Measurements from ENCODE around the gene S1PR4. TPM values are rescaled to one million over a fixed set of nuclear protein-coding genes. Genes with fewer than 3 reads are reported as not detected.
A peak's percentile ranks its signal among the peaks of the same experiment; 100 is the strongest.
"Not testable (repeated sequence)": the region's sequence is repeated elsewhere in the genome, so short reads cannot be mapped to it uniquely, and the experiment has no call there.

S1PR4 gene
- total RNA-seq, 1 donor from 2014 or later, result 0.41 TPM

GRCh38 chr19:3192684-3193083 lies 14.1 kb downstream of the S1PR4 start:
- FAIRE-seq, result no peak

GRCh38 chr19:3193256-3194105 lies 14.9 kb downstream of the S1PR4 start:
- FAIRE-seq (no peak), DNase-seq (ENCODE audit: low spot score in 2 of 2) (no peak)

More at GRCh38 chr19:3192684-3193083, 14.1 kb downstream of the S1PR4 start:
- no peak for DNase-seq (ENCODE audit: low spot score in 2 of 2)

- no peak for FAIRE-seq
Observed at GRCh38 chr19:3194106-3195087, 15.8 kb downstream of the S1PR4 start.

GRCh38 chr19:3196064-3196932 lies 17.7 kb downstream of the S1PR4 start:
- DNase-seq (ENCODE audit: low spot score in 2 of 2), result no peak
- FAIRE-seq, result no peak

More at GRCh38 chr19:3194106-3195087, 15.8 kb downstream of the S1PR4 start:
- DNase-seq (ENCODE audit: low spot score in 2 of 2), result no peak

- no peak for DNase-seq (ENCODE audit: low spot score in 2 of 2)
- no peak for FAIRE-seq
Observed at GRCh38 chr19:3196933-3197205, 18.3 kb downstream of the S1PR4 start.

- FAIRE-seq (no peak), DNase-seq (ENCODE audit: low spot score in 2 of 2) (no peak)
Observed at GRCh38 chr19:3198901-3199700, 20.5 kb downstream of the S1PR4 start.

GRCh38 chr19:3201072-3201700 lies 22.6 kb downstream of the S1PR4 start:
- no peak for DNase-seq (ENCODE audit: low spot score in 2 of 2)
- no peak for FAIRE-seq

GRCh38 chr19:3201911-3202310 lies 23.3 kb downstream of the S1PR4 start:
- FAIRE-seq, result no peak
- no peak for DNase-seq (ENCODE audit: low spot score in 2 of 2)

- FAIRE-seq (no peak), DNase-seq (ENCODE audit: low spot score in 2 of 2) (no peak)
Observed at GRCh38 chr19:3202346-3202745, 23.8 kb downstream of the S1PR4 start.

GRCh38 chr19:3202895-3203294 lies 24.3 kb downstream of the S1PR4 start:
- not testable (repeated sequence) for FAIRE-seq; DNase-seq (ENCODE audit: low spot score in 2 of 2)

GRCh38 chr19:3203805-3204645 lies 25.5 kb downstream of the S1PR4 start:
- no peak for DNase-seq (ENCODE audit: low spot score in 2 of 2)
- FAIRE-seq, result no peak

- no peak for DNase-seq (ENCODE audit: low spot score in 2 of 2)
- no peak for FAIRE-seq
Observed at GRCh38 chr19:3204646-3205275, 26.2 kb downstream of the S1PR4 start.

GRCh38 chr19:3206216-3206953 lies 27.8 kb downstream of the S1PR4 start:
- FAIRE-seq (no peak), DNase-seq (ENCODE audit: low spot score in 2 of 2) (no peak)

GRCh38 chr19:3207461-3208242 lies 29.1 kb downstream of the S1PR4 start:
- DNase-seq (ENCODE audit: low spot score in 2 of 2), result no peak
- no peak for FAIRE-seq

GRCh38 chr19:3208317-3209207 lies 30.0 kb downstream of the S1PR4 start:
- DNase-seq (ENCODE audit: low spot score in 2 of 2) (peak in 1 of 2 donors; percentile 33), FAIRE-seq (no peak)
